NOMO-1 (cell line): ENCODE results near the gene EPHA2.

Experiments
- DNase-seq, 2 experiments: peaks; one replicate each; lab custom pipeline; 2025; ENCODE audit not compliant: unreplicated experiment in 2 of 2; lab: John Stamatoyannopoulos, UW

EPHA2 gene

DNA sequence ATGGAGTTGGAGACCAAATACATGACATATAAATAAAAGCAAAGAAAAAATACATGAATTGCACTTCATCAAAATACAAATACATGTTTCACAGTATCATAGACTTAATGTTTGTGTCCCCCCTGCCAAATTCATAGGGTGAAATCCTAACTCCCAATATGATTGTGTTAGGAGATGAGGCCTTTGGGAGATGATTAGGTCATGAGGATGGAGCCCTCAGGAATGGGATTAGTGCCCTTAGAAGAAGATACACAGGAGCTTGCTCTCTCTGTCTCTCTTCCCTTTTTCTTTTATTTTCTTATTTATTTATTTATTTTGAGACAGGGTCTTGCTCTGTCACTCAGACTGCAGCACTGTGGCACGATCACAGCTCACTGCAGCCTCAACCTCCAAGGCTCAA is 56.5 kb downstream of the EPHA2 start:
- no peak for DNase-seq

DNA sequence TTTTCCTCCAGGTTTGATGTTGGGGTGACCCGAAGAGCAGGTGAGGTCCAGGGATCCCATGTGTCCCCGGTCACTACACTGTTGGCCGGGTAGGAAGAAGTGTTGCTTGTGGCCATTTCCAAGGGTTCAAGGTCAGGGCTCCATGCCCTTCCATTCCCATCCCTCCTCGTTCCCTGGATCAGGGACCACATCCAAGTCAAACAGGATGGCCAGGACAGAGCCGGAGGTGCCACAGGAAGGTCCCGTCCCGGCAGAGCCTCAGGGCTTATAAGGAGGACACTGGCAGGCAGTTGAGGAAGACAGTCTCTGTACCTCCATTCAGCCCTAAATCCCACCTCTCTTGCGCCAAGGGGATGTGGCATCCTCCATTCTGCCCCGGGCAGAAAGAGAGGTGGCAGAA is 60.4 kb downstream of the EPHA2 start:
- no peak for DNase-seq

DNA sequence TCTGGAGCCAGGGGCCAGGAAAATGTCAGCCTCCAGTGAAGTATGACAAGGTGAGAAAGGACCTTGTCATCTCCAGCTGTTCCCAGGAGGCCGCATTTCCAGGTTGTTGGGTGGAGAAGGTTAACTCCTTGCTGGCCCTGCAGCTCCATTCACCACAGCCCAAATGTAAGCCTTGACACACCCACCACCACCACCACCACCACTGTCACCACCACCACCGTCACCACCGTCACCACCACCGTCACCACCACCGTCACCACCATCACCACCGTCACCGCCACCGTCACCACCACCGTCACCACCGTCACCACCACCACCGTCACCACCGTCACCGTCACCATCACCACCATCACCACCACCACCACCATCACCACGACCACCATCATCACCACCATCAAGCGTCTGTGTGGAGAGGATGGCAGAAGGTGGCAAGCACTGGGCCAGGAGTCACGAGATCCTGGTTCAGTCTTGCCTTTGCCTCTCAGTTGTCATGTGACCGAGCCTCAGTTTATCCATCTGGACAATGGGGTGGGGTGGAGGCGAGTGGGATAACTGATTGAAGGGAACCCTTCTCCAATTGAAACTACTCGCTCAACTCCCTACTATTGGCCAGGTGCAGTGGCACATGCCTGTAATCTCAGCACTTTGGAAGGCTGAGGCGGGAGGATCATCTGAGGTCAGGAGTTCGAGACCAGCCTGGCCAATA is 61.3 kb downstream of the EPHA2 start:
- no peak for DNase-seq

DNA sequence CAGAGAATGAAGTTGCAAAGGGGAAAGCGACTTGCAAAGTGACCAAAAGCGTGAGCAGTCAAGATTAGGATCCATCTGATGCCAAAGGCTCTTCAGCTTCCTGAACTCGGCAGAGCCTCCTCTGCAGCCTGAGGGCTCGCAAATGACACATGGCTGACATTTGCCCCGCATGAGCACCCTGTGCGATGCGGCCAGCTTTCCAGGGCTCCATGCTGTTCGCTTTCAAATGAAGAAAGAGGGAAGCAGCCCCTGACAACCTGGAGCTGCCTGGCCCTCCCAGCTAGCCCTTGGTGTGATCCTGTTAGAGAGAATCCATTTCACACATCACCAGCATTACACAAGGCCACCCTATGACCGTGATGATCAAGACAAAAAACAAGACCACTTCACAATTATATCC is 62.3 kb downstream of the EPHA2 start:
- no peak for DNase-seq

DNA sequence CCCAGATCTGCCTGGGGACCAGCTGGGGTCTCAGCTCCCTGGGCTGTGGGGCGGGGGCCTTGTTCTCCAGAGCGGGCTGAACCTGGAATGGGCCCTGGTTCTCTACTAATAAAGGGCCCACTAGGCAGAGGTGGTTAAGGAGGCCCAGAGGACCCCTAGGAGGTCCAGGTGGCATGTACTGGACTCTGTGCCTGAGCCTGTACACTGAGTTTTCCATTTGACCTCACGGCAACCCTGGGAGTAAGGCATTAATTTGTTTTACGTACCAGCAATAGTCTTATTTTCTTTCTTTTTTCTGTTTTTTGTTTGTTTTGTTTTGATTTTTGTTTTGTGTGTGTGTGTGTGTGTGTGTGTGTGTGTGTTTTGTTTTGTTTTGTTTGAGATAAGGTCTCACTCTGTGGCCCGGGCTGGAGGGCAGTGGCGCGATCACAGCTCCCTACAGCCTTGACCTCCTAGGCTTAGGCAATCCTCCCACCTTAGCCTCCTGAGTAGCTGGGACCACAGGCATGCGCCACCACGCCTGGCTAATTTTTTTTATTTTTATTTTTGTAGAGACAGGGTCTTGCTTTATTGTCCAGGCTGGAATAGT is 62.9 kb downstream of the EPHA2 start:
- no peak for DNase-seq

DNA sequence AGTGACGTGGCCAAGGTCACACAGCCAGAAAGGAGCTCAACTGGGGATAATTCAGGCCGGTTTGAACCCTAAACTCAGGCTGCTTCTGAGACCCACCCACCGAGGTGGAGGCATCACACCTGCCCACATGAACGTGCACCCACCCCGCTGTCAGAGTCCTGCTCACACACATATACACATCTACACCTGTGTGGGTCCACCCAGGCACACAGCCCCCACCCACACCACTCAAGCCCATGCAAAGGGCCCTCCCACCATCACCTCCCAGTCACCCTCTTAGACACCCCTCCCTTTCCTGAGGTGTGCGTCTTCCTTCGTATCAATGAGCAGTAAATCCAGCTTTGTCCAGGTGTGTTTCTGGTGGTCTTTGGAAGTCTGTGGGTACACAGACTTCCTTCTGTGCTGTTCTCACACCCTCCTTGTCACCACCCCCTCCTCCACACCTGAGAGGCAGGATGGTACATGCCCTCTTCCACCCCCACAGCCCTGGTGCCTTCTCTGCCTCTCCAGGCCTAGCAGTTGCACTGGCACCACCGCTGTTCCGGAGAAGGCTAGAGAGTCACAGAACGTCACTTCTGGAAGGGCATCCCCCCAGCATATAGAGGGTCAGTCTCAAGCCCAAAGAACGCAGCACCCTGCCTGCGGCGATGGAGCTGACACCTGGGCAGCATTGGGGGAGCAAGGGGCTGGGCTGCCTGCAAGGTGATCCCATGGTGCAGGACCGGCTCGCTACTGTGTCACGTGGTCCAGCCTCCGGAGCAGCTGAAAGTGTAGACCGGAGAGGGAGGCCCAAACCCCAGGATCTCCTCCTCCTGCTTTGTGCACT is 63.6 kb downstream of the EPHA2 start:
- no peak for DNase-seq

DNA sequence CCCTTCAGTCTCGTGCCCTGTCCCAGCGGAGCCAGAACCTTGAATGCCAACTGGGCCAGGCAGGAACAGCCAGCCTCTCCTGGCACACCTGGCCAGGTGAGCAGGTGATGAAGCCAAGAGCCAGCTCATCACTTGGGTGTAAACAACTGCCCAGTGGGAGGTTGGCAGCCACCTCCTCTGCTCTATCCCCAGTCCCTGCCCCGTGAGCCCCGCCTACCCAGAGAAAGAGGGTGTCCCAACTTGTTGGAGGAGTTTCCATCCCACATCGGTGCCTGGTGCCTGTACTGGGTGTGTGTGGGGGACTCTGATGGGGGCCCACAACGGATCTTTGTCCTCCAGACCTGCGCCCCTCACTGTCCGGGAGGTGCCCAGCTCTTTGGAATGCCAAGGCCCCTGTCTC is 64.6 kb downstream of the EPHA2 start:
- DNase-seq, result no peak

DNA sequence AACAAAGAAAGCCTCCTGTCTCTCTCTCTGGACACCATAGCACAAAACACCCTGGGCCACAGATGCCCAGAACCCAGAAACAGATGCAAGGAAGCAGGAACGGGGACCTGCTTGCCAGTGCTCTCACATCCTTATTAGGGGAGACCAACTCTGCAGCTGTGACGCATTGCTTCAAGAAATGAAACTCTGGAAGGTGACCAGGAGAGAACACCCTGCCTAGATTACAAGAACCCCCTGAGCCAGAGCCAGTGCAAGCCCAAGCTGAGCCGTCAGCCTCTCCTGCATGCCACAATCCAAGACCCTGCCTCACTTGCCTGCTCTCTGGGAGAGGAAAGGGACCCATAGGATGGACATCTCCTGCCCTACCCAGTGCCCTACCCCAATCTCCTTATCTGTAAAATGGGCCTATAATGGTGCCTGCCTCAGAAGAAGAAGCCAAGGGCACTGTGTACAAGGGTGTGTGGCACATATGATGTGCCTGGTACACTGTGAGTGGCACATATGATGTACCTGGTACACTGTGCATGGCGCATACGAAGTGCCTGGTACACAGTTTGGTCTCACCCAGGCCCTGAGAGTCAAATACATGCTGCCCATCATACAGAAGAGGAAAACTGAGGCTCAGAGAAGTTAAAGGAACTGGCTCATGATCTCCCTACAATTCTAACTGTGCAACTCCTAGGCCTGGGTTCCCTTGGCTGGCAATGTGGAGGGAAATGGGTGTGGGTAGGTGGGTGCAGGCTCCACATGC is 65.6 kb downstream of the EPHA2 start:
- no peak for DNase-seq

DNA sequence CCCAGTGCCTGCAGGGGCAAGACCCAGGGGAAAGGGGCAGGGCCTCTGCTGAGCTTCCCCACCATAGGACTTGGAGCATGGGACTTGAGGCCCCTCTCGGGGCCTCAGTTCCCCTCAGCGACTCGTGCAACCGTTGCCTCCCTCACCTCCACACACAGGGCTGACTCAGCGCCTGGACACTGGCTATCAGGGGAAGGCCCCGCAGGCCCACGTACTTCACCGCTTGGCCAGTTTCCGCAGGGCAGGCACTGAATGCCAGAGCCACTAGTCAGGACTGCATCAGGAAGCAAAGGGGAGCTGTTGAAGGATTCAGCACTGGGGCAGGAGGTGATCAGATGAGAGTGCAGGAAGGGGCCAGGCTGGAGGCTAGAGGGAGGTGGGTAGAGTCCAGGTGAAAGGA is 66.9 kb downstream of the EPHA2 start:
- no peak for DNase-seq

DNA sequence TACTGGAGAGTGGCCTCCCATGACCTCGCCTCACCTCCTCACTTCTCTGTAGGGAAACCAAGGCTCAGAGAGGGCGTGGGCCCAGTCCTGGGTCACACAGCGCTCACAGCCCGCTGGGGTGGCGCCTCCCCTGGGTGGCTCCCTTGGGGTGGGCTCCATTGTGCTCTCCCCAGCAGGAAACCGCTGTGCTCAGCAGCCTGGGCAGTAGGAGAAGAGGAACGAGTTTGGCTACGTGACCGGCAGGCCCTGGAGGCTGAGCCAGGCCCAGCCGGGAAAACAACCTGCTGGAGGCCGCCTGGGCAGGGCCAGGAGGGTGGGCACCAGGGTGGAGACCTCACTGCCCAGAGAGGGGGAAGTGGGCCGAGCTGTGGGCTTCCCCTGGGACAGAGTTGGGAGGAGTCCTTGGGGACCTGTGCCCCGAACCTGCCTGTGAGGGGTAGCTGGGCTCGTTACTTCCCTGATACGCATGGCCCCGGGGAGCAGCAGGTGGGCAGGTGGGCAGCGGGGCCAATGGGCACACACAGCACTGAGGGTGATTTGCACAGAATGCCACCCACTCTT is 67.4 kb downstream of the EPHA2 start:
- DNase-seq, result no peak

DNA sequence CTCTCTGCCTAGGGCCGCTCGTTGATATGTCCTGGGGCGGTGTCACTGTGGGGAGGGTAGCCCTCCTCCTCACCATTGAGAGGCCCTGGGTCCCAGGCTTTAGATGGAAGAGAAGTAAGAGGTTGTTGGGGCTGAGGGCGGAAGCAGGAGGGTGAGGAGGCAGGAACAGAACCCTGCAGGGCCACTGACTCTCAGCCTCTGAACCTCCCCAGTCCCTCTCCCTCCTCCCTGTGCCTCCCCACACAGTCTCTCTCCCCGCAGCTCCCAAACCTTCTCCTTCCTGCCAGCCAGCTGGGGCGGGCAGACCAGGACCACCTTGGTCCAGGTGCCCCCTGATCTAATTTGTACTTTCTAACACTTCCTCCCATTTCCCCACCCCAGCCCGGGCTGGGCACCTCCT is 68.1 kb downstream of the EPHA2 start:
- DNase-seq, result no peak

DNA sequence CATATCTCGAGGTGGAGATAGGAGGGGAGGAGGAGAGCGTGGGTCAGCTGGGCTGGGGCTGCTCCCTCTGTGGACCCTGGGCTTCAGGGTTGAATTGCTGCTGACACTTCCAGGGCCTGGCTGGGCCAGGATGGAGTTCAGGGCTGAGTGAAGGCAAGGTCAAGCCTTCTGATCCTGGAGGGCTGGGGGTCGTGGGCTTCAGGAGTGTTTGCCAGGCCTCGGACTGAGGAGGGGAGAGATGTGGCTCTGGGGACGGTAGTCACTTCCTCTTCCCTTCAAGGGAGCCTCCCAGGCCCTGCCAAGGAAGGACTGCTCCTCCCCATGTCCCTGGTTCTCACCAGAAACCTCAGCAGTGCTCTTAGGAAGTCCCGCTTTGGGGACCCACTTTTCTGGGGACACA is 70.3 kb downstream of the EPHA2 start:
- DNase-seq, result peak in 1 of 2 experiments; percentile 8

DNA sequence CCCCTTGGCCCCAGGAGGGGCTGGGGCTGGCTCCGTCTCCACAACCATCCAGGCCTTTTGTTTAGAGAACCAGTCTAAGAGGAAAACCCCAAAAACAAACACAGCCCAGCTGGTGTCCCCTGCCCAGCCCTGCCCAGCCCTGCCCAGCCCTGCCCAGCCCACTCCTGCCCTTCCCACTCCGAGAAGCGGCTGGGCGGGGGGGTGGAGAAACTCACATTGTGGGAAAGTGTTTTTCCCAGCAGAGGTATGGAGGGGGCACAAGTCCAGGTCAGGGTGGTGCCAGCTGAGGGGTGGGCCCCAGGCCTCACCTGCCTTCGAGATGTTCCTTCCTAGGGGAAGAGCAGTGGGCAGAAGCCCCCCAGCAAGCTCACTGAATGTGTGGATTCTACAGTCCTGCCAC is 72.4 kb downstream of the EPHA2 start:
- no peak for DNase-seq

DNA sequence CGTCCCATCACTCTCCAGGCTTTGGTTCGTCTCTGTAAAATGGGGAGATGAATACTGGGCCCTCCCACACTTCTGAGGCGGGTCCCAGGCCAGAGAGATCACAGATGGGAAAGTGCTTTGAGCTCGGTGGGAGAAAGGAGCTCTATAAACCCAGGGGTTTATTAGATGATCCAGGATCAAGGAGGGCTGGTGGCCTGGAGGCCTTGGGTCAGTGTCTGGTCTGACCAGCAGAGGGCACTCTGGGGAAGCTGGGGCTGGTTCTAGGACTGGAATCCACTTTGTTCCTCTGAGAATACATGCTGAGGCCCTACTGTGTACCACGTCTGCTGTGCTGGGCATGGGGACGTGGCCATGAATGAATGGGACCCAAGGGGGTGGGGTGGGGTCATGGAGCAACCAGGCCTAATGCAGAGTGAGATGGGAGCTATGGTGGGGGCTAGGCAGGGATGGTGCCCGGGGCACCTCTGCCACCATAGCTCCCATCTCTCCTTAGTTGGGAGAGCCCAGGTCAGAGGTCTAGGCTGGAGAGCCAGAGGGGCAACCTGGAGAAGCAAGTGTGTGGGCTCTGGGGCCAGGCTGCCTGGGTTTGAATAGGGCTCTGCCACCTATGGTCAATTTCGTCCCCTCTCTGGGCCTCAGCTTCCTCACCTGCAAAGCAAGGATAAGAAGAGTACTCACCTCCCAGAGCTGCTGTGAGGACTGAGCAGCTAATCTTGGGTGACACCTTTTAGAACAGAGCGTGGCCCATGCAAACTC is 73.4 kb downstream of the EPHA2 start:
- peak in 1 of 2 experiments; percentile 45 for DNase-seq

DNA sequence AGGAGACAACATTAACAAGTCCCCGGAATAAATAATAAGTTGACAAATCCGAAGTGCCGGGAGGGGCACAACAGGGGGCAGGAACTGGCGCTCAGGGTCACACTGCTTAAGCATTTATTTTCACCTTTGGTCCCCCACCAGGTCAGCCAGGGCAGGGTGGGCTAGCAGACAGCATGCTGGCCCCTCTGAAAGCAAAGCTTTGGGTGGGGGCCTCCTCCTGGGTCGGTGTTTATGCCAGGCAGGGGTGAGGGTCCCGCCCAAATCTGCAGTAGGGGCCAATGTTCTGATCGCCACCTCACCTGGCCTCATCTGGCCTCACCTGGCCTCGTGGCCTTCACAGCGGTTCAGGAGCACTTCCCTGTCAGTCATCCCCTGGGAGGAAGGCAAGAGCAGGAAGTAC is 74.2 kb downstream of the EPHA2 start:
- no peak for DNase-seq

DNA sequence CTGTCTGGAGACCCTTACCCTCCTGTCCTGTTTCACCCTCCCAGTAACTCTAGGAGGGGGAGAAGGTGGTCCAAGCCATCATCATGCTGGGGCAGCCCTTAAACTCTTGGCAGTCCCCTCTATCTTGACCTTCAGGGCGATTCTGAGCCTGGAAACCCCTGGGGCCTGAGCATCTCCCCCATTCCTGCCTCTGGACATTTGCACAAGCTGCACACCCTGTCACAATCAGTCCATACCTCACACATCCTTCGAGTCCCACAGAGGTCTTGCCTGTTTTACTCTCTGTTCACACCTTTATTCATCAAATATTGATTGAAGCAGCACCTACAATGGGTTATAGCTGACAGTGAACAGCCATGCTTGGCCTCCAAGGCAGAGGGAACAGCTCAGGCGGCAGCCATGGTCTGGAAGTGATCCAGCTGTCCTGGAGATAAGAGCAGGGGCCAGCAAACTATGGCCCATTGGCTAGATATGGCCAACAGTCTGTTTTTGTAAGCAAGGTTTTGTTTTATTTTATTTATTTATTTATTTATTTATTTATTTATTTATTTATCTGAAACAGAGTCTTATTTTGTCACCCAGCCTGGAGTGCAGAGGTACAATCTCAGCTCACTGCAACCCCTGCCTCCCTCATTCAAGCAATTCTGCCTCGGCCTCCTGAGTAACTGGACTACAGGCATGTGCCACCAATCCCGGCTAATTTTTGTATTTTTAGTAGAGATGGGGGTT is 75.3 kb downstream of the EPHA2 start:
- no peak for DNase-seq

DNA sequence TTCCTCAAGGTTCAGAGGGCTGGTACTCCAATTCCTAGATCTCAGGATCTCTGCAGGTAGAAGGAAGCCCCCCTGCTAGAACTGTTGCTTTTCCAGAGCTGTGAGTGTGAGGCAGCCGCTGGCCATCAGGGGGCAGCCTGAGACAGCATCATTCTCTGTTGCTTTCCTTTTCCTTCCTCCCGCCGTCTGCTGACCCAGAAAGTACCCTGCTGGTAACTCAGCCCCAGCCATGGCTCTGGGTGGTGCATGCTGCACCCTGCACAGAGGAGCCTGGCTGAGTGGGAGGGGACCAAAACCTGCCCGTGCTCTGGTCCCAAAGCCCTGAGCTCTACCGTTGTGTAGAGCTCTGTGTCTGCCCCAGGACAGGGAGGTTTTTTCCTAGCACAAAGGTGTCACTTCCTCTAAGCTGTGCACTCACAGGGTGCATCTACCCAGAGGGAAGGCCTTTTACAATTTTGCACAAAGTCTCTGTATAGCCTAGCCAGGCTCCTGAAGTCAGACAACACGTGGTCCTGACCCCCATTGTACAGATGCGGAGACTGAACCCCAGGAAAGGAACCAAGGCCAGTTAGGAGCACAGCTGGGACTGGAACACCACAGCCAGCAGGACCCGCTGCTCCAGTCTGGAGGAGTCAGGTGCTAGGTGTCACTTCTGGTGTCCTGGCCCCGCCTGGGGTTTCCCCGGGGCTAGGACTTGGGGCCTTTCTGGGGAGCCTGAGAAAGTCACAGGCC is 76.8 kb downstream of the EPHA2 start:
- DNase-seq, result peak; percentile 42 to 68

DNA sequence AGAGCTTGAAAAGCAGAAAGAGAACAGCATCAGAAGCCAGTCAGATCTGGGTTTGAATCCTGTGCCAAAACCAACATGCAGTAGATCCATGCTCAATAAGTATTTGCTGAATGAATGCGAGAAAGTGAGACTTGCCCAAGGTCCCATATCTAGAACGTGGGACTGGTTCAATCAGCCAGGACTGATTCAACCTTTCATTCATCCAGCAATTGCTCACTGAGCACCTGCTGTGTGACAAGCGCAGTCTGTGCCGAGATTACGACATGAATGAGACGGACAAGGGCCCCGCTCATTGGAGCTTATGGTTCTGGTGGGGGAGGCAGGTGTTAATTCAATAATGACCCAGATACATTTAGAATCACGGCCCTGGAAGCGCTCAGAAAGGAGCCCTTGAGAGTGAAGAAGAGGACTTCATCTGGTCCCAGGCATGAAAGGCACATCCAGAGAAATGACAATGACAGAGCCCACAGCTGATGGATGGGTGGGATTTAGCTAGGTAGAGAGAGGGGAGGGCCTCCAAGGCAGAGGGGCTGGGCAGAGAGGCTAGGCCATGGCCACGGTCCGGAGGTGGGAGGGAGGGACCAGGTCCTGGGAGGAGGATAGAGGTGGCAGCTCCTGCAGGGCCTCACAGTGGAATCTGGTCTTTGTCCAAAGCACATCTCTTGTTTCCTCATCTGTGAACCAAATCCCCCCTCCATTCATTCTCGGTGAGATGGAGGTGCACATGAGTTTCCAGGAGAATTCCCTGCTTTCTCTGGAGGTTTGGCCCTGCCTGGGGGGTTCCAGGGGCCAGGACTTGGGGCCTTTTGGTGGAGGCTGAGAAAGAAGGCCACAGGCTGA is 78.2 kb downstream of the EPHA2 start:
- no peak for DNase-seq
